GM18498 (cell line): ENCODE measurements around the gene MRRF.
"Not testable (repeated sequence)": the region's sequence is repeated elsewhere in the genome, so short reads cannot be mapped to it uniquely, and the experiment has no call there.

Experiments used
- ATAC-seq: cut with Tn5 transposase; IDR thresholded peaks from one replicate; pipeline ENCODE4 v1.9.1; 2021; ENCODE audit warnings: mild to moderate bottlenecking, moderate library complexity; ENCODE audit not compliant: unreplicated experiment

MRRF gene

DNA sequence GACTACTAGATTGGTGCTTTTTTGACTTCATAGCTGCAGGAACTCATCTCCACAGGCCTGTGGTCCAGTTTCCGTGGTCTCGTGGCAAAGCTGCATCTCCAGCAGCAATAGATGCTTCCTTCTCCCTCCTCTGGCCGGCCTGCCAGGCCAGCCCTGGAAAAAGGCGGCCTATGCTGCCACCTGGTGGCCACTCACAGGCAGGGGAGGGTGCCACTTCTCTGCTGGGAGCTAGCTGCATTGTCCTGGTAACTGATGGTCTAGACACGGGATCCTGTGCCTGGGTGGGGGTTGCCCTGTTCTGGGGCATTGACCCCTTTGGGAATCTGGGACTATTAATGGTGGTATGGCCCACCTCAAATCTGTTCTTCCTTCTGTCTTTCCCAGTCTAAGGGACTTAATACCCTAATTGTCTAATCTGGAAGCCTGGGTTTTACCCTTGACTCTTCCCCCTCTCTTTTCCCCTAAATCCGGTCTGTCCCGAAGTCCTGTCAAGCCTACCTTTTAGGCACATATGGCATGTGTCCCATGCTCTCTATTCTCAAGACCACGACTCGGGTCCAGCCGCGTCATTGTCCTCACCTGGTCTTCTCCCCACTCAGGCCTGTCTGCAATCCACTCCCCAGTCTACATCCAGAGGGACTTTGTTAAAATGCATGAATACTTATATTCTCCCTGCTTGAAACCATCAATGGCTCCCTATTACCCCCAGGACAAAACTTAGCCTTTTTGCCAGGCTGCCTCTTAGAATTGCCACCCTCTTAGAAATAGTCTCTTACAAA, 86.1 kb downstream of the MRRF start:
- peak; percentile 84 for ATAC-seq

DNA sequence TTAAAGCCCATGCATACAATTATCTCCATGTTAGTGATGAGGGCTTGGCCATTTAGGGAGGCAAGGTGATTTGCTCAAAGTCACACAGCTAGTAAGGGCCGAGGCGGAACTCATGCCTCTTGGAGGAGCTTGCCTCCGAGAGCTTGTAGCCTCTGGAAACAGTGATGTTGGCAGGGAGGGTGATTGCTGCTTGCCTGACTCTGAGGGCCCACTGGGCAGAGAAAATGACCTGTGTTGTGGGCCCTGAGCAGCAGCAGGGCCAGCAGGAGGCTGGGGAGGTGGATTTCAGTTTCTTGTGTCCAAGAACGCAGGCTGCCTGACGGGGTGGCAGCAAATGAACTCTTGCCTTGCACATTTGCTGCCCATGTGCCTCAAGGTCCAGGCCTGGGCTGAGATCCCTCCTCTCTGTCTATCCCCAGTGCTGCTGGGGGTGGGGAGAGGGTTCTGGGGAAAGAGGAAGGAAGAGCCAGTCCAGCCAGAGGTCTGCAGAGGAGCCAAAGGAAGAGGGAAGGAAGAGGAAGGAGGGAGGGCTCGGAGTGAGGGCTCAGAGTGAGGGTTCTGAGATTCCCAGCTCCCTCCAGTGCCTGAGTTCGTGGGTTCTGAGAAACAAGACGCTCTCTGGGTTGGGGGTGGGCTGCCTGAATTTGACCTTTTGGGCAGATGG, 90.0 kb downstream of the MRRF start:
- no peak for ATAC-seq

GRCh38 chr9:122355336-122355875, 90.7 kb downstream of the MRRF start:
- no peak for ATAC-seq

DNA sequence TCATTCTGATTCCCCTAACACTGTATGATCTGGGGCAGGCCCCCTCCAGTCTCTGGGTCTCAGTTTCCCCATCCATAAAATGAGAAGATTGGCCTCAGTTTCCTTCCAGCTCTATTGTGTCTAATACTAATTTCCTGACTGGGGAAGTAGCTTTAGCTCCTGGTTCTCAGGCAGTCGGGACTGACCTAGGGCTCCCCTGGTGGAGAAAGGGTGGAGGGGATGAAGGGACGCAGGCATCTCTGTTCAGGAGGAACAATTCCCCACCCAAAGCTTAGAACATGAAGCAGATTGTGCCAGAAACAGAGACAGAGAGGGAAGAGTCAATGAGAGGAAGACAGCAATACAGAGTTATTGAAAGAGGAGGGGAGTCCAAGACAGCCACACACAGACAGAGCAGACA, 91.9 kb downstream of the MRRF start:
- no peak for ATAC-seq

GRCh38 chr9:122360891-122361290, 96.2 kb downstream of the MRRF start:
- no peak for ATAC-seq

GRCh38 chr9:122363131-122363530, 98.4 kb downstream of the MRRF start:
- ATAC-seq, result not testable (repeated sequence)

- no peak for ATAC-seq
These were observed 99.6 kb downstream of the MRRF start for GRCh38 chr9:122364117-122364782.

- ATAC-seq, result no peak
These were observed 100.1 kb downstream of the MRRF start for GRCh38 chr9:122364783-122365150.

- ATAC-seq, result no peak
These were observed 101.5 kb downstream of the MRRF start for GRCh38 chr9:122366074-122366660.

- peak; percentile 41 for ATAC-seq
These were observed 102.4 kb downstream of the MRRF start for GRCh38 chr9:122367065-122367464.

GRCh38 chr9:122367774-122368460, 103.2 kb downstream of the MRRF start:
- ATAC-seq, result no peak

GRCh38 chr9:122368642-122369041, 104.0 kb downstream of the MRRF start:
- ATAC-seq, result no peak

DNA sequence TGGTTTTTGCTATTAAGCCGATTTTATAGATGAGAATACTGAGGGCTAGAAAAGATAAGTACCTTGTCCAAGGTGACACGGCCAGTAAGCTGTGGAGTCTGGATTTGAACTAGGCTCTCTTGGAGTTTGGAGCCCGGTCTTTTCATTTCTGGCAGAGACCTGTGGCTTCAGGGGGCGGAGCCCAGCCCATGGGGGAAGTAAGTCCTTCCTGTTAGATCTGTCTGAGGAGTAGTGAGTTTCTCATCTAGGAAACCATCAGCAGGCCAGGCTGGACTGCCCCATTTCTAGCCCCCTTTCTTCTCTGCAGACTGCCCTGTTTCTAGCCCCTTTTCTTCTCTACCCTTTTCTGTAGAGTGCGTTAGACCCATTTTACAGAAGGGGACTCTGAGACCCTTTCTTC, 105.6 kb downstream of the MRRF start:
- ATAC-seq, result peak; percentile 37

DNA sequence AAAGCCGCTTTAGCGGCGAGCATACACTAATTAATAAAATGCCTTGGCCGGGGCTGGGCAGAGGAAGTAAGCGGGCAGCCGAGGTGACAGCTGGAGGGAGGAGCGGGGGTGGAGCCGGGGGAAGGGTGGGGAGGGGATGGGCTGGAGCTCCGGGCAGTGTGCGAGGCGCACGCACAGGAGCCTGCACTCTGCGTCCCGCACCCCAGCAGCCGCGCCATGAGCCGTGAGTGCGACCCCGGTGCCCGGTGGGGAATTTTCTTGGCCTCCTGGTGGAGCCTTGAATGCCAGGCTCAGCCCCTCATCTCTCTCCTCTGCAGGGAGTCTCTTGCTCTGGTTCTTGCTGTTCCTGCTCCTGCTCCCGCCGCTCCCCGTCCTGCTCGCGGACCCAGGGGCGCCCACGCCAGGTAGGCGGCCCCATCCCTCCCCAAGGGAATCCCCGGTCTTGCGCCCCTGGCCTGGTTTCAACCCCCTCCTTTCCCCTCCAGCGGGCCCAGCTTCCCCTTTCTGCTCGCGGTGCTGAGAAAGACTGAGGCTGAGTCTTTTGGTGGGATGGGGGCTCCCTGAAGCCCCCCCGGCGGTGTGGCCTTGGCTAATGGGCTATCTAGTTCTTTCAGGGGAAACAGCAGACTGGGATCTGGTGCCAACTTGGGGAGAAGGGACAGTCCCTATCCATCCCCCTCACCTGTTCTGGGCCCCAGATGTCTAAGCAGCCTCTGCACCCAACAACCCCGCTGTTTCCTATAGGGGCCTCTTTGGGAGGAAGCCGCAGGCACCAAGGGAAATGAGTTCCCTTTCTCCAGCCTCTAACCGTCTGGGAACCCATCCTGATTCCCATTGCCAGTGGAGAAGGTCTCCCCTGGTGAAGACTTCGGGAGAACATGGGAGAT, 106.4 kb downstream of the MRRF start, which contains the start of gene PTGS1:
Gene PTGS1 (plus strand): TSS at position 156 of the 887 bp plus-strand sequence. CDS start 61 bp downstream, at position 217.
- peak; percentile 73 for ATAC-seq

- ATAC-seq, result no peak
These were observed 107.2 kb downstream of the MRRF start for GRCh38 chr9:122371846-122372245.

- ATAC-seq, result no peak
These were observed 108.5 kb downstream of the MRRF start for GRCh38 chr9:122372856-122373845.

- no peak for ATAC-seq
These were observed 110.3 kb downstream of the MRRF start for GRCh38 chr9:122374885-122375420.

- ATAC-seq, result no peak
These were observed 112.1 kb downstream of the MRRF start for GRCh38 chr9:122376796-122377195.
